Measurements from ENCODE around the gene PLA2G10.
"Not testable (repeated sequence)": the region's sequence is repeated elsewhere in the genome, so short reads cannot be mapped to it uniquely, and the experiment has no call there.

GRCh38 chr16:14694129-14694528 lies at the start of gene PLA2G10:
- not testable (repeated sequence) for TF ChIP-seq CTCF (tag by site-specific recombination; IDR thresholded peaks at IDR 0.05); ZNF629 (tag by site-specific recombination; IDR thresholded peaks at IDR 0.05); ZNF274 (IDR thresholded peaks at IDR 0.05; ENCODE audit: low read length); ZNF274 (tag by site-specific recombination; IDR thresholded peaks at IDR 0.05; ENCODE audit: borderline replicate concordance); KLF9 (tag by site-specific recombination; IDR thresholded peaks at IDR 0.05; ENCODE audit: low read depth); ZFP41 (tag by site-specific recombination; IDR thresholded peaks at IDR 0.05; ENCODE audit: borderline replicate concordance); ZNF10 (tag by site-specific recombination; IDR thresholded peaks at IDR 0.05); ZNF112 (tag by site-specific recombination; IDR thresholded peaks at IDR 0.05); ZNF311 (tag by site-specific recombination; IDR thresholded peaks at IDR 0.05; ENCODE audit: borderline replicate concordance)
- TF ChIP-seq, protein P1, sequence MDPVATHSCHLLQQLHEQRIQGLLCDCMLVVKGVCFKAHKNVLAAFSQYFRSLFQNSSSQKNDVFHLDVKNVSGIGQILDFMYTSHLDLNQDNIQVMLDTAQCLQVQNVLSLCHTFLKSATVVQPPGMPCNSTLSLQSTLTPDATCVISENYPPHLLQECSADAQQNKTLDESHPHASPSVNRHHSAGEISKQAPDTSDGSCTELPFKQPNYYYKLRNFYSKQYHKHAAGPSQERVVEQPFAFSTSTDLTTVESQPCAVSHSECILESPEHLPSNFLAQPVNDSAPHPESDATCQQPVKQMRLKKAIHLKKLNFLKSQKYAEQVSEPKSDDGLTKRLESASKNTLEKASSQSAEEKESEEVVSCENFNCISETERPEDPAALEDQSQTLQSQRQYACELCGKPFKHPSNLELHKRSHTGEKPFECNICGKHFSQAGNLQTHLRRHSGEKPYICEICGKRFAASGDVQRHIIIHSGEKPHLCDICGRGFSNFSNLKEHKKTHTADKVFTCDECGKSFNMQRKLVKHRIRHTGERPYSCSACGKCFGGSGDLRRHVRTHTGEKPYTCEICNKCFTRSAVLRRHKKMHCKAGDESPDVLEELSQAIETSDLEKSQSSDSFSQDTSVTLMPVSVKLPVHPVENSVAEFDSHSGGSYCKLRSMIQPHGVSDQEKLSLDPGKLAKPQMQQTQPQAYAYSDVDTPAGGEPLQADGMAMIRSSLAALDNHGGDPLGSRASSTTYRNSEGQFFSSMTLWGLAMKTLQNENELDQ (tag by site-specific recombination; IDR thresholded peaks at IDR 0.05; ENCODE audit: low read depth) = not testable (repeated sequence)
- TF ChIP-seq, protein P2, sequence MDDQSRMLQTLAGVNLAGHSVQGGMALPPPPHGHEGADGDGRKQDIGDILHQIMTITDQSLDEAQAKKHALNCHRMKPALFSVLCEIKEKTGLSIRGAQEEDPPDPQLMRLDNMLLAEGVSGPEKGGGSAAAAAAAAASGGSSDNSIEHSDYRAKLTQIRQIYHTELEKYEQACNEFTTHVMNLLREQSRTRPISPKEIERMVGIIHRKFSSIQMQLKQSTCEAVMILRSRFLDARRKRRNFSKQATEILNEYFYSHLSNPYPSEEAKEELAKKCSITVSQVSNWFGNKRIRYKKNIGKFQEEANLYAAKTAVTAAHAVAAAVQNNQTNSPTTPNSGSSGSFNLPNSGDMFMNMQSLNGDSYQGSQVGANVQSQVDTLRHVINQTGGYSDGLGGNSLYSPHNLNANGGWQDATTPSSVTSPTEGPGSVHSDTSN (CRISPR knock-in tag; IDR thresholded peaks at IDR 0.05) = not testable (repeated sequence)

Measured in HEK293 (cell line).